IMR-90 (cell line): Measurements from ENCODE around the gene ABTB1. TPM values are rescaled to one million over a fixed set of nuclear protein-coding genes. Genes with fewer than 3 reads are reported as not detected.

ENCODE experiments used
- ATAC-seq: fragments of 200-7000 bp; cut with Tn5 transposase; 2 replicates; pipeline ENCODE4 v1.9.1; 2020; ENCODE audit warnings: low read depth, mild to moderate bottlenecking, moderate library complexity
- BruUV-seq: library from RNA; stranded (reverse); fragments of 400-500 nt; replicated peaks from 2 replicates; lab custom pipeline; 2021; lab: Mats Ljungman, UMichigan
- CTCF ChIA-PET: fragments of 300-600 bp; formaldehyde crosslinking; extraction: SDS; loops from one replicate; lab custom pipeline; 2021; ENCODE audit warnings: antibody characterized with exemption; lab: Yijun Ruan, JAX
- POLR2A ChIA-PET: fragments of 300-600 bp; sonication (Branson Sonifier 250); formaldehyde crosslinking; loops from one replicate; lab custom pipeline; 2022; ENCODE audit warnings: antibody characterized with exemption; ENCODE audit not compliant: unreplicated experiment; lab: Charles Lee
- DNase-seq: peaks from one replicate; pipeline ENCODE4 v3.0.0; 2013
- H2AFZ ChIP-seq: replicated peaks from 2 replicates; pipeline ENCODE3; 2013; ENCODE audit warnings: low read length, mild to moderate bottlenecking; ENCODE audit not compliant: poor library complexity
- H2AK5ac ChIP-seq: 2 replicates; pipeline ENCODE4 v1.6.1; 2013; ENCODE audit warnings: low read depth, low read length, inconsistent platforms
- H2AK9ac ChIP-seq: replicated peaks from 2 replicates; pipeline ENCODE3; 2013; ENCODE audit warnings: mild to moderate bottlenecking, low read depth, low read length, moderate library complexity; ENCODE audit not compliant: poor library complexity
- H2BK120ac ChIP-seq: 2 replicates; pipeline ENCODE4 v1.6.1; 2013; ENCODE audit warnings: low read depth, low read length, inconsistent platforms
- H2BK15ac ChIP-seq: 3 replicates; pipeline ENCODE4 v1.6.1; 2013; ENCODE audit warnings: low read depth, low read length, inconsistent platforms
- H2BK20ac ChIP-seq: 2 replicates; pipeline ENCODE4 v1.6.1; 2013; ENCODE audit warnings: low read depth, mild to moderate bottlenecking, inconsistent platforms, low read length, moderate library complexity
- H2BK5ac ChIP-seq: 2 replicates; pipeline ENCODE4 v1.6.1; 2013; ENCODE audit warnings: mild to moderate bottlenecking, low read depth, low read length, inconsistent platforms; ENCODE audit not compliant: poor library complexity, severe bottlenecking
- H3K14ac ChIP-seq: replicated peaks from 2 replicates; pipeline ENCODE4 v1.6.1; 2013; ENCODE audit warnings: low read depth, low read length, inconsistent platforms
- H3K18ac ChIP-seq: 2 replicates; pipeline ENCODE4 v1.6.1; 2013; ENCODE audit warnings: low read depth, low read length, control low read depth
- H3K23ac ChIP-seq: 2 replicates; pipeline ENCODE4 v1.6.1; 2013; ENCODE audit warnings: low read depth, low read length, inconsistent platforms
- H3K27ac ChIP-seq: 2 replicates; pipeline ENCODE4 v1.5.1; 2013; ENCODE audit warnings: mild to moderate bottlenecking, control low read depth, low read length; ENCODE audit not compliant: insufficient read depth
- H3K27me3 ChIP-seq: 2 replicates; pipeline ENCODE4 v1.6.1; 2013; ENCODE audit warnings: low read length; ENCODE audit not compliant: control insufficient read depth, insufficient read depth
- H3K36me3 ChIP-seq: 2 replicates; pipeline ENCODE4 v1.6.1; 2013; ENCODE audit warnings: low read length, mixed read lengths; ENCODE audit not compliant: control insufficient read depth, insufficient read depth
- H3K4ac ChIP-seq: 2 replicates; pipeline ENCODE4 v1.6.1; 2013; ENCODE audit warnings: low read depth, low read length, inconsistent platforms
- H3K4me1 ChIP-seq: 2 replicates; pipeline ENCODE4 v1.6.1; 2013; ENCODE audit warnings: low read length, mixed read lengths; ENCODE audit not compliant: control insufficient read depth, insufficient read depth
- H3K4me2 ChIP-seq: 2 replicates; pipeline ENCODE4 v1.6.1; 2013; ENCODE audit warnings: low read depth, mild to moderate bottlenecking, control low read depth, low read length, moderate library complexity
- H3K4me3 ChIP-seq: 2 replicates; pipeline ENCODE4 v1.5.1; 2013; ENCODE audit warnings: low read depth, mild to moderate bottlenecking, control low read depth, low read length, moderate library complexity; ENCODE audit not compliant: insufficient read depth
- H3K56ac ChIP-seq: 2 replicates; pipeline ENCODE4 v1.6.1; 2013; ENCODE audit warnings: low read length, inconsistent platforms; ENCODE audit not compliant: insufficient read depth; ENCODE audit errors: extremely low read depth
- H3K79me1 ChIP-seq, 2 experiments: 2 replicates each; pipeline ENCODE4 v1.6.1; 2013; ENCODE audit warnings: low read length in 2 of 2, inconsistent platforms in 1 of 2, low read depth in 1 of 2
- H3K9ac ChIP-seq: 2 replicates; pipeline ENCODE4 v1.6.1; 2013; ENCODE audit warnings: low read depth, low read length, control low read depth
- H3K9me1 ChIP-seq: 2 replicates; pipeline ENCODE4 v1.6.1; 2013; ENCODE audit warnings: low read length, inconsistent platforms; ENCODE audit not compliant: insufficient read depth
- H3K9me3 ChIP-seq: 2 replicates; pipeline ENCODE4 v1.6.1; 2013; ENCODE audit warnings: low read length; ENCODE audit not compliant: control insufficient read depth, insufficient read depth
- H4K20me1 ChIP-seq: 2 replicates; pipeline ENCODE4 v1.6.1; 2013; ENCODE audit warnings: low read length, inconsistent platforms; ENCODE audit not compliant: insufficient read depth
- H4K5ac ChIP-seq: 2 replicates; pipeline ENCODE4 v1.6.1; 2013; ENCODE audit warnings: mild to moderate bottlenecking, low read depth, low read length, control low read depth
- H4K8ac ChIP-seq, 2 experiments: 2 replicates each; pipeline ENCODE4 v1.6.1; 2013; ENCODE audit warnings: low read depth in 2 of 2, low read length in 2 of 2, control low read depth in 1 of 2, inconsistent platforms in 1 of 2
- H4K91ac ChIP-seq: 2 replicates; pipeline ENCODE4 v1.6.1; 2013; ENCODE audit warnings: low read depth, low read length, inconsistent platforms; ENCODE audit not compliant: insufficient read depth
- BHLHE40 ChIP-seq: fragments of 150-350 bp; IDR thresholded peaks from 2 replicates; pipeline ENCODE4 v1.6.1; 2016; ENCODE audit warnings: mild to moderate bottlenecking, low read depth, low read length
- CTCF ChIP-seq: conservative IDR thresholded peaks from 2 replicates; pipeline ENCODE4 v1.5.1; 2012; ENCODE audit warnings: mild to moderate bottlenecking, low read depth, low read length, improper control_type of control experiment
- ELK1 ChIP-seq: fragments of 150-350 bp; IDR thresholded peaks from 2 replicates; pipeline ENCODE4 v1.6.1; 2016; ENCODE audit warnings: low read depth, mild to moderate bottlenecking, low read length, moderate library complexity, borderline replicate concordance
- MAFK ChIP-seq: IDR thresholded peaks from 2 replicates; pipeline ENCODE4 v1.6.1; 2012; ENCODE audit warnings: low read depth, low read length, improper control_type of control experiment
- MXI1 ChIP-seq: IDR thresholded peaks from 2 replicates; pipeline ENCODE4 v1.6.1; 2012; ENCODE audit warnings: low read depth, mild to moderate bottlenecking, low read length, moderate library complexity, borderline replicate concordance
- NFE2L2 ChIP-seq: fragments of 150-350 bp; IDR thresholded peaks from 2 replicates; pipeline ENCODE4 v1.6.1; 2016; ENCODE audit warnings: low read depth, mild to moderate bottlenecking, low read length
- RAD21 ChIP-seq: IDR thresholded peaks from 2 replicates; pipeline ENCODE4 v1.6.1; 2012; ENCODE audit warnings: low read length, improper control_type of control experiment
- RCOR1 ChIP-seq: IDR thresholded peaks from 2 replicates; pipeline ENCODE4 v1.6.1; 2012; ENCODE audit warnings: mild to moderate bottlenecking, low read length, improper control_type of control experiment; ENCODE audit not compliant: insufficient replicate concordance
- RFX5 ChIP-seq: IDR thresholded peaks from 2 replicates; pipeline ENCODE4 v1.8.0; 2012; ENCODE audit warnings: low read depth, mild to moderate bottlenecking, low read length, moderate library complexity
- SMC3 ChIP-seq: fragments of 150-350 bp; IDR thresholded peaks from 2 replicates; pipeline ENCODE4 v1.6.1; 2016; ENCODE audit warnings: low read depth, mild to moderate bottlenecking, antibody characterized with exemption, low read length, moderate library complexity
- USF2 ChIP-seq: fragments of 150-350 bp; IDR thresholded peaks from 2 replicates; pipeline ENCODE4 v1.6.1; 2017; ENCODE audit warnings: mild to moderate bottlenecking, antibody characterized with exemption, low read length, low read depth
- WGBS, 2 experiments: methylation state at CpG; one replicate each; pipeline versions ENCODE4 v1.1.5 to v1.1.7; 2013; ENCODE audit warnings: missing lambda C conversion rate in 2 of 2; ENCODE audit not compliant: insufficient read length in 1 of 2; ENCODE audit errors: extremely low coverage in 2 of 2; 5-methylcytosine and 5-hydroxymethylcytosine counted together
- dilution Hi-C: fragments of 300-500 bp; cut with HindIII; formaldehyde crosslinking; loops from one replicate; pipeline ENCODE4 v1.14.3; 2018; ENCODE audit warnings: low sequenced_read_pairs; ENCODE audit not compliant: unreplicated experiment
- in situ Hi-C: fragments of 300-500 bp; cut with MboI; formaldehyde crosslinking; loops from 3 replicates; pipeline ENCODE4 v1.14.3; 2019; ENCODE audit warnings: low sequenced_read_pairs, inconsistent platforms, mixed read lengths
- intact Hi-C: fragments of 100-400 bp; cut with micrococcal nuclease; formaldehyde crosslinking; loops from 2 replicates; pipeline ENCODE4 v1.10.0; 2022
- polyA plus RNA-seq, 3 experiments: library from polyadenylated mRNA; depleted of rRNA; stranded (reverse); fragments of >200 nt; gene quantifications; 2 replicates each; pipeline ENCODE4 v1.2.3, GENCODE V29; 2012; ENCODE audit warnings: low replicate concordance in 1 of 3
- total RNA-seq: library from RNA; depleted of rRNA; stranded (reverse); fragments of >200 nt; gene quantifications from 2 replicates; pipeline ENCODE4 v1.2.3, GENCODE V29; 2012

ABTB1 gene
- total and polyA plus RNA-seq, 2 of the 4 experiments (the other 2 are of a cell fraction): 3.2 to 23.0 TPM

- H3K9me3 ChIP-seq: no peaks in the 10 kb centered on the region
- dilution Hi-C loops: no loop called here
- POLR2A ChIA-PET: no interaction called here
Observed at GRCh38 chr3:127712881-127713771, 40.4 kb downstream of the ABTB1 start.

More at GRCh38 chr3:127712881-127713771, 40.4 kb downstream of the ABTB1 start:
- ATAC-seq (no peak), DNase-seq (no peak)
- Histone ChIP-seq H2AFZ (no peak overlapping the region), H3K56ac (no peak overlapping the region), H3K14ac (no peak overlapping the region; the same call in 1 of the 2 replicates), H2BK15ac (no peak overlapping the region), H3K9ac (no peak overlapping the region), H2AK9ac (no peak overlapping the region), H3K79me1 (peaks cover 10 to 52% of the 10 kb centered on the region in 2 experiments; a peak in 3 of 4 replicates), H3K27ac (no peak overlapping the region), H3K18ac (no peak overlapping the region), H3K4me3 (no peak overlapping the region), H3K4me2 (no peak overlapping the region), H4K20me1 (no peaks in the 10 kb centered on the region), H3K23ac (no peak overlapping the region), H3K4me1 (peaks cover 5% of the 10 kb centered on the region; the same call in 1 of the 2 replicates), H4K5ac (no peak overlapping the region), H4K91ac (no peak overlapping the region), H3K27me3 (no peaks in the 10 kb centered on the region), H2BK20ac (no peak overlapping the region), H3K9me1 (peaks cover 15% of the 10 kb centered on the region), H3K36me3 (peaks cover 11% of the 10 kb centered on the region), H2BK120ac (no peak overlapping the region), H2BK5ac (no peak overlapping the region), H3K4ac (no peak overlapping the region), H4K8ac (no peak overlapping the region), H2AK5ac (no peak overlapping the region)
- WGBS, 2 experiments: 58% methylated on average over 2 of the region's 9 CpGs; no CpG with 5 or more reads in 1 of the 2 experiments
- in situ Hi-C loops (no loop called here), intact Hi-C loops (no loop called here)
- no peak for TF ChIP-seq NFE2L2
- TF ChIP-seq MAFK: no peak
- no peak for TF ChIP-seq USF2
- TF ChIP-seq BHLHE40: no peak
- no peak for TF ChIP-seq RCOR1
- no peak for TF ChIP-seq ELK1
- no peak for TF ChIP-seq MXI1
- TF ChIP-seq SMC3: no peak
- no peak for TF ChIP-seq RFX5
- no peak for TF ChIP-seq CTCF
- no peak for TF ChIP-seq RAD21
- CTCF ChIA-PET: no interaction called here
- no TSS peak for BruUV-seq
